ENCODE data around the gene MBD3.

MBD3 gene

GRCh38 chr19:1571358-1571757 lies 21.3 kb downstream of the MBD3 start:
- DNase-seq (ENCODE audit: low read depth in 2 of 2) = no peak

GRCh38 chr19:1570836-1571235 lies 21.8 kb downstream of the MBD3 start:
- DNase-seq (ENCODE audit: low read depth in 2 of 2) = no peak

- no peak for DNase-seq (ENCODE audit: low read depth in 2 of 2)
These were observed 22.7 kb downstream of the MBD3 start for GRCh38 chr19:1569997-1570396.

GRCh38 chr19:1568320-1569019 lies 24.2 kb downstream of the MBD3 start, which contains the start of gene MEX3D:
TSS of gene MEX3D (minus strand) at chr19:1568325. CDS start at chr19:1568058, 267 bp downstream.
- DNase-seq (ENCODE audit: low read depth in 2 of 2) = peak; percentile 55 to 62

GRCh38 chr19:1567848-1568227 lies 24.8 kb downstream of the MBD3 start:
- DNase-seq (ENCODE audit: low read depth in 2 of 2) = no peak

GRCh38 chr19:1567116-1567847 lies 25.4 kb downstream of the MBD3 start:
- DNase-seq (ENCODE audit: low read depth in 2 of 2) = no peak

- peak; percentile 58 to 64 for DNase-seq (ENCODE audit: low read depth in 2 of 2)
These were observed 26.1 kb downstream of the MBD3 start for GRCh38 chr19:1566392-1567115.

- no peak for DNase-seq (ENCODE audit: low read depth in 2 of 2)
These were observed 29.4 kb downstream of the MBD3 start for GRCh38 chr19:1563251-1563650.

- no peak for DNase-seq (ENCODE audit: low read depth in 2 of 2)
These were observed 31.3 kb downstream of the MBD3 start for GRCh38 chr19:1561236-1561842.

GRCh38 chr19:1560286-1560882 lies 32.3 kb downstream of the MBD3 start:
- no peak for DNase-seq (ENCODE audit: low read depth in 2 of 2)

GRCh38 chr19:1558552-1558951 lies 34.1 kb downstream of the MBD3 start:
- no peak for DNase-seq (ENCODE audit: low read depth in 2 of 2)

GRCh38 chr19:1556390-1557070 lies 36.1 kb downstream of the MBD3 start:
- DNase-seq (ENCODE audit: low read depth in 2 of 2) = no peak

GRCh38 chr19:1555487-1556389 lies 36.9 kb downstream of the MBD3 start:
- DNase-seq (ENCODE audit: low read depth in 2 of 2) = no peak

GRCh38 chr19:1554968-1555367 lies 37.7 kb downstream of the MBD3 start:
- no peak for DNase-seq (ENCODE audit: low read depth in 2 of 2)

GRCh38 chr19:1553415-1553814 lies 39.2 kb downstream of the MBD3 start:
- no peak for DNase-seq (ENCODE audit: low read depth in 2 of 2)

GRCh38 chr19:1551068-1552040 lies 41.3 kb downstream of the MBD3 start:
- no peak for DNase-seq (ENCODE audit: low read depth in 2 of 2)

- no peak for DNase-seq (ENCODE audit: low read depth in 2 of 2)
These were observed 43.2 kb downstream of the MBD3 start for GRCh38 chr19:1549332-1549945.

GRCh38 chr19:1540365-1540925 lies 52.2 kb downstream of the MBD3 start:
- no peak for DNase-seq (ENCODE audit: low read depth in 2 of 2)

Data from fibroblast of skin of left quadriceps (primary cell).